HepG2 (cell line): ENCODE measurements around the gene CD151. TPM values are rescaled to one million over a fixed set of nuclear protein-coding genes. Genes with fewer than 3 reads are reported as not detected.

Source experiments
- ATAC-seq: fragments of 200-7000 bp; cut with Tn5 transposase; 3 replicates; pipeline ENCODE4 v1.9.1; 2020; ENCODE audit warnings: mild to moderate bottlenecking, moderate library complexity
- BruUV-seq: library from RNA; stranded (reverse); fragments of 400-500 nt; replicated peaks from 2 replicates; lab custom pipeline; 2021; lab: Mats Ljungman, UMichigan
- CTCF ChIA-PET: fragments of 300-600 bp; formaldehyde crosslinking; extraction: SDS; loops from one replicate; lab custom pipeline; 2021; ENCODE audit warnings: low total read pairs, inconsistent platforms, low intra/inter-chr PET ratio; lab: Yijun Ruan, JAX
- POLR2A ChIA-PET: fragments of 350-600 bp; sonication (Branson Sonifier 250); formaldehyde crosslinking; loops from one replicate; lab custom pipeline; 2020; ENCODE audit warnings: antibody characterized with exemption, inconsistent platforms; lab: Yijun Ruan, JAX
- DNase-seq: peaks from one replicate; pipeline ENCODE4 v3.0.0-alpha.2; 2015; ENCODE audit warnings: low spot score
- FAIRE-seq: peaks from 3 replicates; lab custom pipeline; 2011; peaks lifted over from hg19 to GRCh38; lab: Jason Lieb, UNC
- H2AFZ ChIP-seq: one replicate; pipeline ENCODE4 v1.6.1; 2011; ENCODE audit warnings: low read length, inconsistent platforms
- H3K27ac ChIP-seq: fragments of 300-600 bp; 3 replicates; pipeline ENCODE4 v1.8.0; 2011; ENCODE audit warnings: mixed run types, mild to moderate bottlenecking, mixed read lengths, low read length, inconsistent platforms; ENCODE audit not compliant: insufficient read depth; ENCODE audit errors: extremely low read length
- H3K27me3 ChIP-seq, 2 experiments: fragments of 200-600 bp in 1 of 2; 2 replicates in 1 of 2; 3 replicates in 1 of 2; pipeline versions ENCODE4 v1.6.0 to v1.8.0; 2011; ENCODE audit warnings: low read length in 2 of 2, mild to moderate bottlenecking in 2 of 2, moderate library complexity in 2 of 2, inconsistent platforms in 1 of 2; ENCODE audit not compliant: insufficient read depth in 2 of 2, control insufficient read depth in 1 of 2
- H3K36me3 ChIP-seq, 2 experiments: fragments of 200-600 bp in 1 of 2; replicated peaks in 1 of 2; 2 replicates in 1 of 2; 3 replicates in 1 of 2; pipeline versions ENCODE4 v1.5.1 to v1.8.0; 2011; ENCODE audit warnings: low read length in 2 of 2, inconsistent platforms in 1 of 2; ENCODE audit not compliant: insufficient read depth in 2 of 2, control insufficient read depth in 1 of 2
- H3K4me1 ChIP-seq: 2 replicates; pipeline ENCODE4 v1.5.1; 2012; ENCODE audit warnings: low read length, inconsistent platforms; ENCODE audit not compliant: insufficient read depth
- H3K4me2 ChIP-seq: 2 replicates; pipeline ENCODE4 v1.6.0; 2011; ENCODE audit warnings: low read depth, low read length, inconsistent platforms
- H3K4me3 ChIP-seq, 3 experiments: fragments of 200-600 bp in 1 of 3; sonication (generic), shearing (Covaris generic) in 1 of 3; replicated peaks in 1 of 3; 2 replicates each; pipeline ENCODE4 v1.5.1; 2011 to 2016; ENCODE audit warnings: low read length in 3 of 3, inconsistent platforms in 2 of 3, low read depth in 2 of 3, mild to moderate bottlenecking in 2 of 3, control low read depth in 1 of 3, mixed read lengths in 1 of 3; ENCODE audit not compliant: insufficient read depth in 1 of 3
- H3K79me2 ChIP-seq: one replicate; pipeline ENCODE4 v1.6.1; 2011; ENCODE audit warnings: low read length, inconsistent platforms; ENCODE audit not compliant: insufficient read depth
- H3K9ac ChIP-seq: 2 replicates; pipeline ENCODE4 v1.6.0; 2011; ENCODE audit warnings: mild to moderate bottlenecking, low read depth, low read length, inconsistent platforms; ENCODE audit not compliant: insufficient read depth
- H3K9me3 ChIP-seq: 2 replicates; pipeline ENCODE4 v1.5.1; 2012; ENCODE audit warnings: mild to moderate bottlenecking, low read length
- H4K20me1 ChIP-seq: 2 replicates; pipeline ENCODE4 v1.6.0; 2011; ENCODE audit warnings: inconsistent platforms, mild to moderate bottlenecking, low read length, moderate library complexity; ENCODE audit not compliant: insufficient read depth
- ARNT ChIP-seq: fragments of 450-650 bp; IDR thresholded peaks from 2 replicates; pipeline ENCODE4 v1.6.1; 2017
- EP300 ChIP-seq, 3 experiments: sonication (generic) in 1 of 3; formaldehyde crosslinking in 1 of 3; IDR thresholded peaks; 2 replicates each; pipeline versions ENCODE4 v1.5.1 to v1.6.1; 2011 to 2020; ENCODE audit warnings: low read depth in 2 of 3, low read length in 2 of 3, borderline replicate concordance in 1 of 3, improper control_type of control experiment in 1 of 3, mild to moderate bottlenecking in 1 of 3, missing genetic modification reagents in 1 of 3, moderate library complexity in 1 of 3
- FOXJ3 ChIP-seq: sonication (generic); formaldehyde crosslinking; IDR thresholded peaks from 2 replicates; pipeline ENCODE4 v1.4.0; 2020; ENCODE audit warnings: missing genetic modification reagents, mild to moderate bottlenecking, borderline replicate concordance
- FOXM1 ChIP-seq: sonication (generic); formaldehyde crosslinking; IDR thresholded peaks from 2 replicates; pipeline ENCODE4 v1.5.0; 2020; ENCODE audit warnings: missing genetic modification reagents
- GZF1 ChIP-seq: sonication (generic); formaldehyde crosslinking; IDR thresholded peaks from 2 replicates; pipeline ENCODE4 v1.5.1; 2020; ENCODE audit warnings: mild to moderate bottlenecking, missing genetic modification reagents
- HMGA1 ChIP-seq: sonication (generic); formaldehyde crosslinking; conservative IDR thresholded peaks from 2 replicates; pipeline ENCODE4 v1.4.0; 2020; ENCODE audit warnings: missing genetic modification reagents
- HOXA5 ChIP-seq: sonication (generic); formaldehyde crosslinking; IDR thresholded peaks from 2 replicates; pipeline ENCODE4 v1.4.0; 2020; ENCODE audit warnings: missing genetic modification reagents
- MAZ ChIP-seq, 2 experiments: sonication (generic) in 1 of 2; formaldehyde crosslinking in 1 of 2; IDR thresholded peaks; 2 replicates each; pipeline versions ENCODE4 v1.5.0 to v1.6.1; 2012 to 2020; ENCODE audit warnings: low read depth in 2 of 2, mild to moderate bottlenecking in 2 of 2, borderline replicate concordance in 1 of 2, improper control_type of control experiment in 1 of 2, low read length in 1 of 2, missing genetic modification reagents in 1 of 2, moderate library complexity in 1 of 2
- MBD4 ChIP-seq: IDR thresholded peaks from 2 replicates; pipeline ENCODE4 v1.6.1; 2012; ENCODE audit warnings: low read length, inconsistent platforms, borderline replicate concordance
- MYC ChIP-seq: sonication (generic); formaldehyde crosslinking; IDR thresholded peaks from 2 replicates; pipeline ENCODE4 v1.9.0; 2021; ENCODE audit warnings: missing genetic modification reagents, borderline replicate concordance
- RARA ChIP-seq: IDR thresholded peaks from 2 replicates; pipeline ENCODE4 v1.6.1; 2016; ENCODE audit warnings: missing genetic modification reagents, missing compliant biosample characterization
- RBFOX2 ChIP-seq: fragments of 200-400 bp; formaldehyde crosslinking; IDR thresholded peaks from 2 replicates; pipeline ENCODE4 v1.6.1; 2017; ENCODE audit warnings: low read depth, mild to moderate bottlenecking, low read length
- STAG1 ChIP-seq: sonication (generic); formaldehyde crosslinking; IDR thresholded peaks from 2 replicates; pipeline ENCODE4 v1.4.0; 2020; ENCODE audit warnings: missing genetic modification reagents
- SUZ12 ChIP-seq: fragments of 150-350 bp; IDR thresholded peaks from 2 replicates; pipeline ENCODE4 v1.6.1; 2014; ENCODE audit warnings: low read depth, low read length
- THYN1 ChIP-seq: sonication (generic); formaldehyde crosslinking; IDR thresholded peaks from 2 replicates; pipeline ENCODE4 v1.8.1; 2023; ENCODE audit warnings: low read depth, mild to moderate bottlenecking, moderate library complexity, missing genetic modification reagents, borderline replicate concordance
- XRCC5 ChIP-seq: fragments of 200-400 bp; formaldehyde crosslinking; optimal IDR thresholded peaks from 2 replicates; pipeline ENCODE3; 2017; ENCODE audit warnings: mild to moderate bottlenecking, low read length
- ZBTB38 ChIP-seq: sonication (generic); formaldehyde crosslinking; IDR thresholded peaks from 2 replicates; pipeline ENCODE4 v1.5.1; 2020; ENCODE audit warnings: mild to moderate bottlenecking, missing genetic modification reagents
- WGBS: methylation state at CpG from one replicate; pipeline ENCODE4 v1.1.6; 2017; ENCODE audit warnings: low lambda C conversion rate; 5-methylcytosine and 5-hydroxymethylcytosine counted together
- in situ Hi-C: cut with HindIII; loops from 2 replicates; pipeline ENCODE4 v1.10.0; 2017; ENCODE audit warnings: low pct_unique_long_range_greater_than_20kb; ENCODE audit not compliant: extremely low pct_ligation_motif_present
- intact Hi-C: fragments of 100-400 bp; cut with micrococcal nuclease; formaldehyde crosslinking; loops from one replicate; pipeline ENCODE4 v1.10.0; 2022; ENCODE audit not compliant: unreplicated experiment
- polyA plus RNA-seq, 8 experiments: library from polyadenylated mRNA; depleted of rRNA in 3 of 8; stranded (reverse) in 7 of 8; unstranded in 1 of 8; fragments of >200 nt; fragmentation: Illumina TruSeq in 4 of 8; extraction: Trizol in 4 of 8; gene quantifications; 2 replicates each; pipeline versions ENCODE4 v1.2.1 to v1.2.3, GENCODE V29; 2011 to 2016; ENCODE audit warnings: low read depth in 4 of 8, missing spikeins in 1 of 8, mixed read lengths in 1 of 8; ENCODE audit not compliant: insufficient read depth in 1 of 8
- total RNA-seq, 5 experiments: library from RNA; depleted of rRNA; stranded (reverse); fragments of >200 nt; fragmentation: Illumina TruSeq; extraction: Trizol; gene quantifications; 2 replicates each; pipeline ENCODE4 v1.2.3, GENCODE V29; 2016; ENCODE audit warnings: low read depth in 1 of 5
- TF ChIP-seq, protein P1 (sequence below): sonication (generic); formaldehyde crosslinking; IDR thresholded peaks from 2 replicates; pipeline ENCODE4 v1.4.0; 2020; ENCODE audit warnings: low read depth, mild to moderate bottlenecking, missing genetic modification reagents
- TF ChIP-seq, protein P2 (sequence below): sonication (generic); formaldehyde crosslinking; IDR thresholded peaks from 2 replicates; pipeline ENCODE4 v1.4.0; 2020; ENCODE audit warnings: mild to moderate bottlenecking, missing genetic modification reagents

Gene CD151
- total and polyA plus RNA-seq, 2 of the 13 experiments (the other 11 are each of a cell fraction or from before 2014, with no cell fraction given) = 125 to 197 TPM

DNA sequence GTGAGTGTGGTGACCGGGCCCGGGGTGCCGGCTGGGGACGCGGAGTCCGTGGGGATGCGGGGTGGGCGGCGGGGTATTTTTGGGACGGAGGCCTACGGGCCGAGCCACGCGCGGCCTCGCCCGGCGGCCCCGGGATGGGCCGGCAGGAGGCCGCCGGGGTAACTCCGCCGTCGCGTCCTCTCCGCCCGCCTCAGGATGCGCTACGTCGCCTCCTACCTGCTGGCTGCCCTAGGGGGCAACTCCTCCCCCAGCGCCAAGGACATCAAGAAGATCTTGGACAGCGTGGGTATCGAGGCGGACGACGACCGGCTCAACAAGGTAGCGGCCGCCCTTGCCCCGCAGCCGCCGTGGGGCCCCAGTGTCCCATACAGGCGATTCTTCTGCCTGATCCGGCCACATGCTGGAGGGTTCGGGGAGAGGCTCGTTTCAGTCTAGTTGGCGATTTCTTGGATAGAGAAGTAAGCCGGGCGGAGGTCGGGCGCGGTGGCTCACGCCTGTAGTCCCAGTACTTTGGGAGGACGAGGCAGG is 22.6 kb upstream of the CD151 start (continued):
- TF ChIP-seq THYN1 (CRISPR knock-in tag) (no peak), FOXJ3 (CRISPR knock-in tag) (no peak), FOXM1 (no peak), HMGA1 (CRISPR knock-in tag) (no peak), MYC (no peak), GZF1 (CRISPR knock-in tag) (peak; percentile 9; the same call in 1 of the 2 replicates), ZBTB38 (CRISPR knock-in tag) (no peak), SUZ12 (no peak)
- TF ChIP-seq, protein P1, sequence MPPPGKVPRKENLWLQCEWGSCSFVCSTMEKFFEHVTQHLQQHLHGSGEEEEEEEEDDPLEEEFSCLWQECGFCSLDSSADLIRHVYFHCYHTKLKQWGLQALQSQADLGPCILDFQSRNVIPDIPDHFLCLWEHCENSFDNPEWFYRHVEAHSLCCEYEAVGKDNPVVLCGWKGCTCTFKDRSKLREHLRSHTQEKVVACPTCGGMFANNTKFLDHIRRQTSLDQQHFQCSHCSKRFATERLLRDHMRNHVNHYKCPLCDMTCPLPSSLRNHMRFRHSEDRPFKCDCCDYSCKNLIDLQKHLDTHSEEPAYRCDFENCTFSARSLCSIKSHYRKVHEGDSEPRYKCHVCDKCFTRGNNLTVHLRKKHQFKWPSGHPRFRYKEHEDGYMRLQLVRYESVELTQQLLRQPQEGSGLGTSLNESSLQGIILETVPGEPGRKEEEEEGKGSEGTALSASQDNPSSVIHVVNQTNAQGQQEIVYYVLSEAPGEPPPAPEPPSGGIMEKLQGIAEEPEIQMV (CRISPR knock-in tag) = no peak

DNA sequence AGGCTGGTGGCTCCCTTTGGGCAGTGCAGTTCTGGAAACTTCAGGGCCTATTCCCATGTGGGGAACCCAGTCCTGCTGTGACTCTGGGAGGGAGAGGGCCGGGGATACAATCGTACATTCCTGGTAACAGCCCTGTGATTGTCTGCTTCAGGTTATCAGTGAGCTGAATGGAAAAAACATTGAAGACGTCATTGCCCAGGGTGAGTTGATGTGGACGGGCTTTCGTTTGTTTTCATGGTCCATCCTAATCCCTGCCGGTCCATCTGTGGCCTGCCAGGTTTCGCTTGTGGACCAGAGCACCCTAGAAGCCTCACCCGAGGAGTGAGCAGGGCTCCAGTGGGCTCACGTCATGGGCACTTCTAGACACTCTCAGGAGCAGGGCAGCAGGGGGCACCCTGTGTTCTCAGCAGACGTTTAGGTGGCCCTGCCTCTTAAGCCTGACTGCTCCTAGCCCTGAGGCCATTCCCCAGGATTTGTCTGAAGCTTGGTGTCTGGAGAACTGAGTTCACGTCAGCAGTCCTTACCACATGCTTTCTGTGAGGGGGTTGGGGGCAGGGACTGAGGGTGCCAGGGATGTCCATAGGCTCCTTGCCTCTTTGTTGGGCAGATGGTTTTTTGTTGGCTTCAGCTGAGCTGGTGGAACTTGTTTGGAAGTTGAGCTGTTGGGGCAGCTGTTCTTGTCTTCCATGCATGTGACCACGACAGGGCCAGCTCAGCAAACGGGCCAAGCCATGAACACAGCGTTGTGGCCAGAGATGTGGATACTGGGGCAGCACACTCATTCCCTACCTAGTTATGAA is 21.1 kb upstream of the CD151 start:
- POLR2A ChIA-PET = interaction anchor here (0.8 to 1.9 kb wide), 4 partner anchors 8 to 141 kb away, joined by 3 to 14 read pairs (median 6); partner anchors contain the start of gene PNPLA2
- TF ChIP-seq EP300 (IDR thresholded peaks at IDR 0.05; ENCODE audit: low read depth in 2 of 2, low read length in 2 of 2) (no peak), EP300 (CRISPR knock-in tag; IDR thresholded peaks at IDR 0.05; ENCODE audit: borderline replicate concordance) (no peak), RARA (CRISPR knock-in tag) (no peak), XRCC5 (peak; percentile 11), ARNT (no peak), HOXA5 (CRISPR knock-in tag) (no peak), STAG1 (CRISPR knock-in tag) (peak; percentile 23; the same call in 1 of the 2 replicates), MBD4 (no peak), MAZ (IDR thresholded peaks at IDR 0.05; ENCODE audit: borderline replicate concordance, low read depth, low read length) (no peak), MAZ (CRISPR knock-in tag; IDR thresholded peaks at IDR 0.05; ENCODE audit: low read depth) (0 out of 2 replicates have a peak, but pooled peaks have one; percentile 32), RBFOX2 (peak; percentile 21; the same call in 1 of the 2 replicates)
- TF ChIP-seq, protein P2, sequence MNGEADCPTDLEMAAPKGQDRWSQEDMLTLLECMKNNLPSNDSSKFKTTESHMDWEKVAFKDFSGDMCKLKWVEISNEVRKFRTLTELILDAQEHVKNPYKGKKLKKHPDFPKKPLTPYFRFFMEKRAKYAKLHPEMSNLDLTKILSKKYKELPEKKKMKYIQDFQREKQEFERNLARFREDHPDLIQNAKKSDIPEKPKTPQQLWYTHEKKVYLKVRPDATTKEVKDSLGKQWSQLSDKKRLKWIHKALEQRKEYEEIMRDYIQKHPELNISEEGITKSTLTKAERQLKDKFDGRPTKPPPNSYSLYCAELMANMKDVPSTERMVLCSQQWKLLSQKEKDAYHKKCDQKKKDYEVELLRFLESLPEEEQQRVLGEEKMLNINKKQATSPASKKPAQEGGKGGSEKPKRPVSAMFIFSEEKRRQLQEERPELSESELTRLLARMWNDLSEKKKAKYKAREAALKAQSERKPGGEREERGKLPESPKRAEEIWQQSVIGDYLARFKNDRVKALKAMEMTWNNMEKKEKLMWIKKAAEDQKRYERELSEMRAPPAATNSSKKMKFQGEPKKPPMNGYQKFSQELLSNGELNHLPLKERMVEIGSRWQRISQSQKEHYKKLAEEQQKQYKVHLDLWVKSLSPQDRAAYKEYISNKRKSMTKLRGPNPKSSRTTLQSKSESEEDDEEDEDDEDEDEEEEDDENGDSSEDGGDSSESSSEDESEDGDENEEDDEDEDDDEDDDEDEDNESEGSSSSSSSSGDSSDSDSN (CRISPR knock-in tag) = 0 out of 2 replicates have a peak, but pooled peaks have one; percentile 24

More for the DNA sequence above, 21.1 kb upstream of the CD151 start:
- ATAC-seq (no peak), DNase-seq (no peak), FAIRE-seq (no peak)
- Histone ChIP-seq H3K79me2 (peaks cover 33% of the 10 kb centered on the region), H3K27me3 (no peaks in the 10 kb centered on the region; a peak in 1 of 5 replicates), H3K36me3 (peaks cover 19 to 27% of the 10 kb centered on the region in 2 experiments), H3K4me3 (peak overlapping the region; percentile 97 to 100 (median 99); a peak in 5 of 6 replicates), H3K4me2 (peak overlapping the region; percentile 93), H3K27ac (peak overlapping the region; percentile 95), H3K4me1 (peaks cover 41% of the 10 kb centered on the region), H3K9ac (peak overlapping the region; percentile 98), H3K9me3 (no peaks in the 10 kb centered on the region), H4K20me1 (peaks cover 24% of the 10 kb centered on the region), H2AFZ (no peak overlapping the region)
- CTCF ChIA-PET = no interaction called here
- 59% methylated on average over 13 of the region's 14 CpGs for WGBS
- intact Hi-C loops = no loop called here
- in situ Hi-C loops = no loop called here
- BruUV-seq = no TSS peak
